ENCODE data around the gene RABIF.
"Not testable (repeated sequence)": the region's sequence is repeated elsewhere in the genome, so short reads cannot be mapped to it uniquely, and the experiment has no call there.

Gene RABIF

DNA sequence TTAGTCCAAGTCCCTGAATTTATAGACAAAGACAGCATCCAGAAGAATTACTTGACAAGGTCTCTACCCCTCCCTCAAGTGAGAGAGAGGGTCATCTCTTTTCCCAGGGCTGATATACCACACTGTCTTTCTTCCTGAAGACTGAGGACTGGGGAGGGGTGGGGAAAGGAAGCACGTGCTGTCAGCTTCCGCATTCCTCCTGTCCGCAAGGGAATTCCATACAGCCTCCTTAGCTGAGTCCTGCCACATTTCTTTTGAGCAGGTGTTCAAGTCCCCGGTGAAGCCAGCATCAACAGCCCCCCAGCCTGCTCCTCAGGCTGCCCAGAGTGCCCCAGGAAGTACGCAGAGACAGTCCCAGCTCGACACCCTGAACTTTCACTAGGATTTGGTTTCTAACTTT, 44.0 kb downstream of the RABIF start:
- in situ Hi-C loops (cut with HindIII; ENCODE audit: low pct_ligation_motif_present, low pct_unique_long_range_greater_than_20kb, low sequenced_read_pairs), result no loop called here
- DNase-seq, result no peak

DNA sequence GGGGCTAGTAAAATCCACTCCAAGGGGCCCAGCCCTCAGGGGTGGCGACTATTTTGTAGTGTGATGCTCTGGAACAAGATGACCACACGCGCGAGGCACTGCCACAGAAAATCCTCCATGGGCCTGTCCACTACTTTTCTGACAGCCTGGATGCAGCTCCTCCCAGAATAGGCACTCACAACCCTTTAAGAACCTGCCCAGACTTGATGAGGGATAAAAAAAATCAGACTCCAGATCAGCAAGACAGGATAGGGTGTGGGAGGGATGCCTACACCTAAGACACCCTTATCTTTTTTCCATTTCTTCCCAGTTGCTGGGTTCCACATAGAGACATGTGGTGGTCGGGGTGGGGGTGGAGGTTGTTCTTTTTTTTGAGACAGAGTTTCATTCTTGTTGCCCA, 44.7 kb downstream of the RABIF start:
- in situ Hi-C loops (cut with HindIII; ENCODE audit: low pct_ligation_motif_present, low pct_unique_long_range_greater_than_20kb, low sequenced_read_pairs), result no loop called here
- no peak for DNase-seq

DNA sequence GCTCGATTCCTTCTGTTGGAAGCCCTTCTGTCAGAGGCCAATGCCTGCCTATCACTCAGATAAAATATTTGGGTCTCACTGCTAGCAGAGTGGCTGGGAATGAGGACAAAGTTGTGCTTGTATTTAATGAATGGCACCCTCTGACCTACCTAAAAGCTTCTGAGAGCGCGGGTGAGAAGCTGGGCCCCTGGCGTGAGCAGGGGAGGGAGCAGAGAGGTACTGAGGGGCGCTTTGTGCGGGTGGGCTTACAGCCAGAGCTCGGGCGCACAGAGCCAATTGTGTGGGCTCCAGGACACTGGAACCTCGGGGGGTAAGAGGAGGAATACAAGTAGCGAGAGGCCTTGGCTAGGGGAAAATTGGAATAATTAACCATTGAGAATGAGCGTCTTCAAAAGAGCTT, 45.9 kb downstream of the RABIF start:
- in situ Hi-C loops (cut with HindIII; ENCODE audit: low pct_ligation_motif_present, low pct_unique_long_range_greater_than_20kb, low sequenced_read_pairs), result no loop called here
- no peak for DNase-seq

DNA sequence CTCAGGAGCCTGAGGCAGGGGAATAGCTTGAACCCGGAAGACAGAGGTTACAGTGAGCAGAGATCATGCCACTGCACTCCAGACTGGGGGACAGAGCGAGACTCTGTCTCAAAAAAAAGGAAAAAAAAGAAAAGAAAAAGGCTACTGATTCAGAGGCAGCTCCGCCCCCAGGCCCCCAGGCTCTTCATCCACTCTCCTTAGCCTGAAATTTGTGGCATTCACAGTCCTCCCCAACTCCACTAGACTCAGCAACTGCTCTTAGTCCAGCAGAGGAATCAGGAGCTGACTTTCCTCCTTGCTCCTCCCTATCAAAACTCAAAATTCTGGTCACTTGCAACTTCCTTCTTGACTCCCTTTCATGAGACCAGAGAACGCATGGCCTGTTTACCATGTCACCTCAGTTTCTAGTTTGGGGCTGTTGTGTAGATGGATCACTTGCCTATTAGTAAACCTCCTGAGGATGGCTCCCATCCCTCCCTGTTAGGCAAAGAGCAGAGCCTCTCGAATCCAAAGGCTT, 51.1 kb downstream of the RABIF start:
- in situ Hi-C loops (cut with HindIII; ENCODE audit: low pct_ligation_motif_present, low pct_unique_long_range_greater_than_20kb, low sequenced_read_pairs), result no loop called here
- no peak for DNase-seq

DNA sequence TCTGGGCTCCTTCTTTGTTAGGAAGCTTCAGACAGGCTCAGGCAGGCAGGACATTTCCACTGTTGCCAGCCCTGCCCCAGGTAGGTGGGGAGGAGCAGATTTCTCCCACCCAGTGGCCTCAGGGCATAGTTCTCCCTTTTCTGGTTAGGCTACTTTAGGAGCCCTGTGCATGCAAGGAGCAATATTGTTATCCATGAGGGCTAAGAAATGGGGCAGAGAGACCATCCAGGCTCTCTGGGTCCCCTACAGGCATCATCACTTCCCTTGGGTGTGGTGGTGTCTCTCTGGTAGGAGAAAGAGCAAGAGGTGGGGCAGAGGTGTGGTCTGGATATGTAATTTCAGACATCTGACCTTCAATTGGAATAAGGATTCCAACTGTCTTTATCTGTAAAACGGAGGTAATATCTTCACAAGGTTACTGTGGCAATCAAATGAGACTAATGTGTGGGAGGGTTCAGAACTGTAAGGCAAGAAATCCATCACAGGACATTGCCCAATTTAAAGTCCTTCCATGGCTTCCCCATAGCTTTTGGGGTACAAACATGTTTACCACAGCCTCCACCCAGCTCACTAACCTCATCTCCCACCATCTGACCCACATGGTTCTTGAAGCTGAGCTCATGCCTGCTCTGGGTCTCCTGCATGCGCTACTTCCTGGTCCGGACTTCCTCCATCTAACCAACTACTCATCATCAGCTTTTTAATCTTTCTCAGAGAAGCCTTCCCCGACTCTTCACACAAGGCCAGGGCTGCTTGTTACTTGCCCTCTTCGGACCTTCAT, 52.1 kb downstream of the RABIF start:
- in situ Hi-C loops (cut with HindIII; ENCODE audit: low pct_ligation_motif_present, low pct_unique_long_range_greater_than_20kb, low sequenced_read_pairs), result no loop called here

DNA sequence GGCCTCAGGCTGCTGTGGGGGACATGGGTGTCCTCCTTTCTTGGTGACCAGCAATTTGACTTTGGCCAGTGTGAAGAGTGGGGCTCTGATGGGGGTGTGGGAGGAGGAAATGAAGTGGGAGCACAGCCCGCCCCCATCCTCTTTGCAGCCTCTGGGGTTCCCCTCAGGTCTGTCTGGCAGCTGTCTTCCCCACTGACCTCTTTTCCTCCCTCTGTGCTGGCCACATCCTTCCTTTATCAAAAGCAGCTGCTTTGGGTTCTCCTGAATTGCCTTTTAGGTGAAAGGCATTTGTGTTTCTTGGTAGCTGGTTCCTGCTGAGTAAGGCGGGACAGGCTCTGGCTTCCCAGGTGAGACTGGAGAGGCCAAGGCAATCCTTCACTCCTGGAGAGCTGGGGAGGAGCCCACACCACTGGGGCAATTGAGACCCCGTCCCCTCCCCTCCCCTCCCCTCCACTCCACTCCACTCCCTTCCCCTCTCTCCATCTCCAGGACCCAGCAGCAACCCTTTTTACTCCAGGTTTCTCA, 53.3 kb downstream of the RABIF start:
- DNase-seq, result no peak

More for the DNA sequence above, 52.1 kb downstream of the RABIF start:
- DNase-seq, result no peak

DNA sequence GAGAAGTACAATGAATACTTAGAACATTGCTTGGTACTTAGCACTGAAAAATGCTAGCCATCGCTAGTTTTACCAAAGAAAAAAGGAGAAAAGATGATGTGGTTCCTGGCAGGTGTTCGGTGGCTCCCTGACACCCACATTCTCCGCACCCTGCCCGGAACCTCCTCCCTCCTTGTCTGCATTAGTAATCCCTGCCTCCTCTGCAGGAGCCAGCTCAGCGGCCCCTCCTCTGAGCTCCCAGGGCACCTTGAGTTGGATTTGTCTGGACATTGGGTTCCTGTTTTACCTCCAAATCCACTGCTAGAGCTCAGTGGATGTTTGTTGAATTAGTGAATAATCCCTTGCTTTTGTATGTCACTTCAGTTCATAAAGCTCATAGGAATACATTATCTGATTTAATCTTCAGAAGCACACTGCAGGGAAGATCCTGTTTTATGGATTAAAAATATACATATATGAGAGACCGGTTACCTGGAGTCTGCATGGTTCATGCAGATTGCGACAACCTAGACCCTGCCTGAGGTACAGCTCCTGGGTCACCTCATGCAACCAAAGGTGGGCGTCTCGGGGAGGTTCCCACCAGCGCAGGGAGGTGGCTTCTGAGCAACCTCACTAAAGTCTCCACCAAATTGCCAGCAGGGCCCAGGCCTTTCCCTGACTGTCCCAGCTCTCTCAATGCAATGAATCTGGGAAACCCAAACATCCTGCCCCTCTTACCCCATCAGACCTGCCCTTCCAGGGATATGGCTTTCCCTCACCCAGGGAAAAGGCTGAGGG, 54.0 kb downstream of the RABIF start:
- DNase-seq, result no peak
- in situ Hi-C loops (cut with HindIII; ENCODE audit: low pct_ligation_motif_present, low pct_unique_long_range_greater_than_20kb, low sequenced_read_pairs), result no loop called here

More for the DNA sequence above, 53.3 kb downstream of the RABIF start:
- in situ Hi-C loops (cut with HindIII; ENCODE audit: low pct_ligation_motif_present, low pct_unique_long_range_greater_than_20kb, low sequenced_read_pairs), result no loop called here

DNA sequence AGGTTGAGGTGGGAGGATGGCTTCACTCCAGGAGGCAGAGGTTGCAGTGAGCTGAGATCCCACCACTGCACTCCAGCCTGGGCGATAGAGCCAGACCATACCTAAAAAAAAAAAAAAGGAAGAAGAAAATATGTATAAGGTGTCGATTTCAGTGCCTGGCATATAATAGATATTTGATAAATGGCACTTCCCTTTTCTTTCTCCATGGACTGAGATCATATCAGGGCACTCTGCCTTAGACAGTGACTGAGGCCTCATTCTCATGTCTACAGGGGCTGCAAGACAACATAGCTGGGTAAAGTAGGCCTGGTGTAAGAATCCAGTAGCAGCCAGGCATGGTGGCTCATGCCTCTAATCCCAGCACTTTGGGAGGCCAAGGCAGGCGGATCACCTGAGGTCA, 57.0 kb downstream of the RABIF start:
- in situ Hi-C loops (cut with HindIII; ENCODE audit: low pct_ligation_motif_present, low pct_unique_long_range_greater_than_20kb, low sequenced_read_pairs), result no loop called here
- no peak for DNase-seq

DNA sequence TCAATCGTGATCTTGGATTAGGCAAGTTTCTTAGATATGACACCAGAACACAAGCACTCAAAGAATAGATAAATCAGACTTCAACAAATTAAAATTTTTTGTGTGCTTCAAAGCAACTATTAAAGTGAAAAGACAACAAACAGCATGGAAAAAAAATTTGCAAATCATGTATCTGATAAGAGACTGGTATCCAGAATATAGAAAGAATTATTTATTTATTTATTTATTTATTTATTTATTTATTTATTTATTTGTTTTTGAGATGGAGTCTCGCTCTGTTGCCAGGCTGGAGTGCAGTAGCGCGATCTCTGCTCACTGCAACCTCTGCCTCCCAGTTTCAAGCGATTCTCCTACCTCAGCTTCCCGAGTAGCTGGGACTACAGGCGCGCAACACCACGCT, 59.7 kb downstream of the RABIF start:
- in situ Hi-C loops (cut with HindIII; ENCODE audit: low pct_ligation_motif_present, low pct_unique_long_range_greater_than_20kb, low sequenced_read_pairs); DNase-seq: not testable (repeated sequence)
